ENCODE measurements around the gene ANKDD1B.
"Not testable (repeated sequence)": the region's sequence is repeated elsewhere in the genome, so short reads cannot be mapped to it uniquely, and the experiment has no call there.

Gene ANKDD1B

DNA sequence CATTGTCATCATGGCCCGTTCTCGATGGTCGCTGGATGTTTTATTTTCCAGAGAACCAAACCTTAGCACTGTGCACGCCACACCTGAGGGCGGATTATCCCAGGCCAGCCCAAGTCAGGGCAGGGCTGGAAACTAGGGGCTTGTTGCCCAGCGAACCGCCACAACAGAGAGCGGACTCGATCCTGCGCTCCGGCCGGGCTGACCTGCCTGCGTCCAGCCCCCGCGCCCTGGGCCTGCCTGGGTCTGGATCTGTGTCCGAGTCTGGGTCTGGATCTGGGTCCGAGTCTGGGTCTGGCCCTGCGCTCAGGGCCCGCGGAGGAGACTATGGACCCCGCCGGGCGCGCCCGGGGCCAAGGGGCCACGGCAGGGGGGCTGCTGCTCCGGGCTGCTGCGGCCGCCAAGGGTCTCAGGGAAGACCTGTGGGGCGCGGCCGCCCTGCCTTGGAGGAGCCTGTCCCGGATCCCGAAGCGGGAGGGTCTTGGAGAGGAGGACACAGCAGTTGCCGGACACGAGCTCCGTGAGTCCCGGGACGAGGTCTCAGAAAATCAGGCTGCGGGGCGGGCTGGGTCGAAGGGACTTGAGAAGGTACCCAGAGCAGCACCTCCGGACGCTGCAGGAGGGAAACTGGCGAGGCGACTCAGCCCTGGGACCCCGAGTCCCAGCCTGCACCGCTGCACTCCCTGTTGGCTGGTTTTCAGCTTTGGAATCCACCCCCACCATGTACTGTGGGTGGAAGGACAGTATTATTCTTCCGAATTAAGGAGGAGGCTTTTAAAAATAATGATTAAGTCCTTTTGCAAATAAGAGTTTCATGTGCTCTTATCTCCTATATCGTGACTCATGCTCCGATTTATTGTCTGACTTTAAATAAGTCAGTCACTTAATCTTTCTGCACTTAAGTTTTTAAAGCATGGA, at the start of gene ANKDD1B:
TSS of gene ANKDD1B (plus strand) at position 143 of the 915 bp plus-strand sequence. CDS start at position 325, 182 bp downstream.
- peak in 1 of 2 donors; percentile 13 for ATAC-seq

DNA sequence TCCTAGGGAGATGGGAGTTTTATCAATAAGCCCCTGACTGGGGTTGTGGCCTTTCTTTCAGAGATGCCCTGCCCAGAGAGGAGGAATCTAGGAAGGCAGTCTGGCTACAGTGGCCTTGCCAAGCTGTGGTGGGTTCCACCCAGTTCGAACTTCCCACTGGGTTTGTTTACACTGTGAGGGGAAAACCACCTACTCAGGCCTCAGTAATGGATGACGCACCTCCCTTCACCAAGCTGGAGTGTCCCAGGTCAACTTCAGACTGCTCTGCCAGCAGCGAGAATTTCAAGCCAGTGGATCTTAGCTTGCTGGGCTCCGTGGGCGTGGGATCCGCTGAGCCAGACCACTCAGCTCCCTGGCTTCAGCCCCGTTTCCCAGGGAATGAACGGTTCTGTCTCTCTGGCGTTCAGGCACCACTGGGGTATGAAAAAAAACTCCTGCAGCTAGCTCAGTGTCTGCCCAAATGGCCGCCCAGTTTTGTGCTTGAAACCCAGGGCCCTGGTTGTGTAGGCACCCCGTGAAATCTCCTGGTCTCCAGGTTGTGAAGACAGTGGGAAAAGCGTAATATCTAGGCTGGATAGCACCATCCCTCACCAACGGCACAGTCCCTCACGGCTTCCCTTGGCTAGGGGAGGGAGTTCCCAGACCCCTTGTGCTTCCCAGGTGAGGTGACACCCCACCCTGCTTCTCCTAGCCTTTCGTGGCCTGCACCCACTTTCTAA, 45.1 kb upstream of the ANKDD1B start:
- ATAC-seq, result not testable (repeated sequence)

DNA sequence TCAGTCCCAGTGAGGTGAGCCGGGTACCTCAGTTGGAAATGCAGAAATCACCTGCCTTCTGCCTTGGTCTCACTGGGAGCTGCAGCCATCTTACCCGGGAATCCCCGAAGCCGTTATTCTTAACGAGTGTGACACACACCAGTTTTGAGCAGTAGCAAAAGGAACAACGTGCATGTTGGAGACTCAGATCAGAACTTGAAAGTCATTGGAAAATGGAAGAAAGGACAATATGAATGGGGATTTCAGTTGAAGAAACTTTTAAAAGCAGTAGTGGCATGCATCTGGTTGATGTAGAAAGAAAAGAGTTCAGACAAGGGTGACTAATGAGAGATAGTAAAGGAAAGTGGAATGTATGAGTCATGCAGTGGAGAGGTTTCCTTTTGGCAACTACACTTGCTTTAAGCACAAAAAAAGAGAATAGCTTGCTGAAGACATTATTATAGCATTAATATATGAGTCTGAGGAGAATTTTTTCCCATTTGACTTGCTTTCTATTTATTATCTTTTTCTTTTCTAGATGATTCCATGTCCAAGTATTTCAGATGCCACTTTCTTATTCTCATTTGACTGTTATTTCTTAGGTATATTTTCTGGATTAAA, 44.4 kb upstream of the ANKDD1B start:
- peak; percentile 89 to 90 for ATAC-seq

GRCh38 chr5:75567710-75568109, 43.5 kb upstream of the ANKDD1B start:
- peak; percentile 51 to 56 for ATAC-seq

- ATAC-seq, result no peak
These were observed 43.1 kb upstream of the ANKDD1B start for GRCh38 chr5:75568202-75568601.

- no peak for ATAC-seq
These were observed 39.7 kb upstream of the ANKDD1B start for GRCh38 chr5:75571547-75571946.

GRCh38 chr5:75574791-75575190, 36.5 kb upstream of the ANKDD1B start:
- ATAC-seq, result no peak

DNA sequence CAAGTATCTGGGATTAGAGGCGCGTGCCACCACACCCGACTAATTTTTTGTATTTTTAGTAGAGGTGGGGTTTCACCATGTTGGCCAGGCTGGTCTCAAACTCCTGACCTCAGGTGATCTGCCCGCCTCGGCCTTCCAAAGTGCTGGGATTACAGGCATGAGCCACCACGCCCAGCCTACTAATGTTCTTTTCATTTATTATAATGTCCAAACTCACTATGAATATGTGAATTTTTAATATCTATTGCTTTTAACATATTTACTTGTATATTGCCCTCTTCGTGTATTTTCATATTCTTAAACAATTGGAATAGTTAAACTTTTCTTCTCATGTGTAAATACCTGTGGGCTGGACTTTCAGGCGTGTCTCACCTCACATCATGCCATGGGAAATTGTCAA, 33.0 kb upstream of the ANKDD1B start:
- ATAC-seq, result not testable (repeated sequence)

GRCh38 chr5:75584641-75585040, 26.6 kb upstream of the ANKDD1B start:
- ATAC-seq, result no peak

DNA sequence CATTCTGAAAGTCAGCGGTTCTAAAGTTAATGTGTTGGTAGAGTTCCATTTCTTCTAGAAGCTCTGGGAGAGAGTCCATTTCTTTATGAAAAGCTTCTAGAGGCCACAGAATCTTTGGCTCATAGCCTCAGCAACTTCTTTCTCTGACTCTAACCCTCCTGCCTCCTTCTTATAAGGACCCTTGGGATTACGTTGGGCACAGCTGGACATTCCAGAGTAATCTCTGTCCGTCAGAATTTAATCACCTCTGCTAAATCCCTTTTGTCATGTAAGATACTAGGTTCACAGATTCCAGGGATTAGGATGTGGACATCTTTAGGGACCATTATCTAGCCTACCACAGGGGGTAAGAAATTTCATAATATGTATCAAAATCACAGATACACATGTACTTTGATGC, 22.6 kb upstream of the ANKDD1B start:
- no peak for ATAC-seq

DNA sequence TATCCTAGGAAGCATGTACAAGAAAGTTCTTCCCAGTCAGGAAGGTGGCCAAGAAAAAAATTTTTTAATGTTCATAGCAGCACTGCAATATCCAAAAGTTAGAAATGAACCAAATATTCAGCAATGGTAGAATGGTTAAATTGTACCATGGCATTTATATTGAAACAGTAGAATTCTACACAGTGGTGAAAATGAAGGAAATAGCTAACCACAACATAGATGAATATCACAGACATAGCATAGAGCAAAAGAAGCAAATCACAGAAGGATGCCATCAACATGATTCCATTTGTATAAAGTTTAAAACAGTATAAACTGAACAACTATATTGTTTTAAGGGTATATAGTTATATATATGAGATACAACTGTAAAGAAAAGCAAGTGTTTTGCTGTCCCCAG, 10.7 kb upstream of the ANKDD1B start:
- no peak for ATAC-seq

DNA sequence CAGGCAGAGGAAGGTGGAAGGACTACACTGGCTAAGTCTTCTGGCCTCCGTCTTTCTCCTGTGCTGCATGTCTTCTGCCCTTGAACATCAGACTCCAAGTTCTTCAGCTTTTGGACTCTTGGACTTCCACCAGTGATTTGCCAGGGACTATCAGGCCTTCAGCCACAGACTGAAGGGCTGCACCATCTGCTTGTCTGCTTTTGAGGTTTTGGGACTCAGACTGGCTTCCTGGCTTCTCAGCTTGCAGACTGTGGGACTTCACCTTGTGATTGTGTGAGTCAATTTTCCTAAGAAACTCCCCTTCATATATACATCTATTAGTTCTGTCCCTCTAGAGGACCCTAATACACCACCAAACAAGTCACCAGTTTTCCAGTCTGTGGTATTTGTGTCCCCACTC, 9.7 kb upstream of the ANKDD1B start:
- ATAC-seq, result no peak

GRCh38 chr5:75601996-75602395, 9.3 kb upstream of the ANKDD1B start:
- no peak for ATAC-seq

GRCh38 chr5:75603371-75603770, 7.9 kb upstream of the ANKDD1B start:
- no peak for ATAC-seq

- no peak for ATAC-seq
These were observed 7.4 kb upstream of the ANKDD1B start for GRCh38 chr5:75603821-75604220.

- not testable (repeated sequence) for ATAC-seq
These were observed 3.9 kb upstream of the ANKDD1B start for GRCh38 chr5:75607341-75607740.

GRCh38 chr5:75608870-75609269, 2.4 kb upstream of the ANKDD1B start:
- ATAC-seq, result no peak

DNA sequence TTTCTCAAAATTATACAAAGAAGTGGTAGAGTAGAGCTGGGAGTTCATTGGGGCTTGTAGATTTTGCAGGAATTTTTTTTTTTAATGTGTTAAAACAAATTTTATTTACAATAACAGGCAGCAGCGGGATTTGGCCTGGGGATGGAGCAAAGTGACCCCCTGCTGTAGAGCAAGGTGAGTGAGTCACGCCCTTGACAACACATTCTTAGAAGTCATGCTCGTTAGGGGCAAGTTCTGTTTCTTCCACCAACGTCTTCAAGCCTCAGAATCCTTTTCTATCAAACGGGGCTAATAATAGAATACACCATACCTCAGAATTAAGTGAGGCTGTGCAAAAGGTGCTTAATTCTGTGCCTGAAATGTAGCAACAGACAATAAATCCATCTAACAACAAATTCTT, 1.1 kb upstream of the ANKDD1B start:
- ATAC-seq, result no peak

DNA sequence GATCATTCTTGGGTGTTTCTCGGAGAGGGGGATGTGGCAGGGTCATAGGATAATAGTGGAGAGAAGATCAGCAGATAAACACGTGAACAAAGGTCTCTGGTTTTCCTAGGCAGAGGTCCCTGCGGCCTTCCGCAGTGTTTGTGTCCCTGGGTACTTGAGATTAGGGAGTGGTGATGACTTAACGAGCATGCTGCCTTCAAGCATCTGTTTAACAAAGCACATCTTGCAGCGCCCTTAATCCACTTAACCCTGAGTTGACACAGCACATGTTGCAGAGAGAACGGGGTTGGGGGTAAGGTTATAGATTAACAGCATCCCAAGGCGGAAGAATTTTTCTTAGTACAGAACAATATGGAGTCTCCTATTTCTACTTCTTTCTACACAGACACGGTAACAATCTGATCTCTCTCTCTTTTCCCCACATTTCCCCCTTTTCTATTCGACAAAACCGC, 368 bp upstream of the ANKDD1B start:
- ATAC-seq, result not testable (repeated sequence)

- no peak for ATAC-seq
These were observed 945 bp downstream of the ANKDD1B start for GRCh38 chr5:75612226-75612569.

GRCh38 chr5:75612901-75613300, 1.6 kb downstream of the ANKDD1B start:
- no peak for ATAC-seq

GRCh38 chr5:75614176-75614575, 2.9 kb downstream of the ANKDD1B start:
- ATAC-seq, result no peak

DNA sequence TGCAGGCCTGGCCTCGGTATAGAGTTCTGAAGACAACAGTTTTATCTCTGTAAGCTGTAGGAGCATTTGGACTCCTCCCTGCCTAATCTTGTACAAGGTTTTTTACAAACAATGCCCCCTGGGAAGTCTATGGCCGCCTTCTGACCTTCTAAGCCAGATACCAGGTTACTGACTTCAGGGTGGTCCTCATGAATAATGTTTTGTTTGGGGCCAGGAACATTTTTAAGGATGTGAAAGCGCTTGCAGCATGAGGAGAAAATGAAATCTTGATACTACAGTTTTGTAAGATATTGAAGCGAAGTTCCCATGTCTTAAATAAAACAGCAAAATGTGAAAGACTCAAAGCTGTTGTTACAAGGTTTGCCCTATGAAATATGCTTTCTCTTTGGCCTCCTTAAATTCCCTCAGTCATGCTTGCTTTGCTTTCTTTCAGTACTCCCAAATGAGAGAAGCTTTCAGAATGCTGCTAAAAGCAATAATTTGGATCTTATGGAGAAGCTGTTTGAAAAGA, 5.2 kb downstream of the ANKDD1B start:
- ATAC-seq, result no peak
